ENCODE data around the gene HSF2BP.
A peak's percentile ranks its signal among the peaks of the same experiment; 100 is the strongest.
"Not testable (repeated sequence)": the region's sequence is repeated elsewhere in the genome, so short reads cannot be mapped to it uniquely, and the experiment has no call there.

HSF2BP gene

DNA sequence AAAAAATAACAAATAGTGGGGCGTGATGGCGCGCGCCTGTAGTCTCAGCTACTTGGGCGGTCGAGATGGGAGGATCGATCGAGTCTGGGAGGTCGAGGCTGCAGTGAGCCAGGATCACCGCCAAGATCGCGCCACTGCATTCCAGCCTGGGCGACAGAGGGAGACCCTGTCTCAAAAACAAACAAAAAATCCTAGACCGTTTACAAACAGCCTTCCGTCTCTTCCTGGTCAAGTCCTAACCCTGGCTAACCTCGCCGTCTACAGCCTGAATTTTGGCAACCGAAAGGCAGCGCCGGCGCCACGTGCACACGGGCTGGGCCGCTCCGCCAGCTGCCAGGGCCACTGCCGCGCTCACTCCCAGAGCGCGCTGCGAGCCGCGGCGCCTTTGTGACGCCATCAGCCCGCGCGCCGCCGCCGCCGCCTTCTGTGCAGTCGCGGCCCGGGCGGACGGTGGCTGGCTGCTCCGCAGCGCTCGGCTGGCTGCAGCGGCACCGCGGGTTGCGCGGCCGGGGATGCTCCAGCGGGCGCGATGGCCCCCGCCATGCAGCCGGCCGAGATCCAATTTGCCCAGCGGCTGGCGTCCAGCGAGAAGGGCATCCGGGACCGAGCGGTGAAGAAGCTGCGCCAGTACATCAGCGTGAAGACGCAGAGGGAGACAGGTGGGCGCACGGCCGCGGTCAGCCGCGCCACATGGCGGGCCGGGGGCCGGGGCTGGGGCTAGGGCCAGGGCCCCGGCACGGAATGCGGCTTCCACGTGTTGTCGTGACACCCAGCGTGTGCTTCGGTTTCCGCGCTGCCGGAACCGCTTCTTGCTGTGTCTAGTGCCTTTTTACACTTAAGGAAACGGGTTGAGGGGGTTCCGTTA is at the start of gene HSF2BP, which contains the start of gene RRP1B:
Gene HSF2BP, minus strand, starts transcription at position 353 of the 865 bp plus-strand sequence. CDS start 1,392 bp downstream, outside the sequence.
Gene RRP1B, plus strand, starts transcription at position 425 of the 865 bp plus-strand sequence. Its CDS starts 105 bp downstream, at position 530.
- DNase-seq (ENCODE audit: low spot score), result peak; percentile 91

DNA sequence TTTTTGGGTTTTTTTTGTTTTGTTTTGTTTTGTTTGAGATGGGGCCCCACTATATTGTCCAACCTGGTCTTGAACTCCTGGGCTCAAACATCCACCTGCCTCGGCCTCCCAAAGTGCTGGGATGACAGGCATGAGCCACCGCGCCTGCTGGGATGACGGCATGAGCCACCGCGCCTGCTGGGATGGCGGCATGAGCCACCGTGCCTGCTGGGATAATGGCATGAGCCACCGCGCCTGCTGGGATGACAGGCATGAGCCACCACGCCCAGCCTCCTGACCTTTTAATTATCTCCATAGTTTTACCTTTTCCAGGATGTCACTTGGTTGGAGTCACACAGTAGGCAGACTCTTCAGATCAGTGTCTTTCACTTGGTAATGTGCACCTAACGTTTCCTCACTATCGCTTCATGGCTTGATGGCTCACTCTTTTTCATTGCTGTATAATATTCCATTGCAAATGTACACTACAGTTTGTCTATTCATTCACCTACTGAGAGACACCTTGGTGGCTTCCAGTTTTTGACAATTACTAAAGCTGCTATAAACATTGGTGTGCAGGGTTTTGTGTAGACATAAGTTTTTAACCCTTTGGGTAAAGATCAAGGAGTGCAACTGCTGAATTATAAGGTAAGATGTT is 49.6 kb upstream of the HSF2BP start:
- no peak for DNase-seq (ENCODE audit: low spot score)

- no peak for DNase-seq (ENCODE audit: low spot score)
Observed at GRCh38 chr21:43707462-43707861, 48.2 kb upstream of the HSF2BP start.

DNA sequence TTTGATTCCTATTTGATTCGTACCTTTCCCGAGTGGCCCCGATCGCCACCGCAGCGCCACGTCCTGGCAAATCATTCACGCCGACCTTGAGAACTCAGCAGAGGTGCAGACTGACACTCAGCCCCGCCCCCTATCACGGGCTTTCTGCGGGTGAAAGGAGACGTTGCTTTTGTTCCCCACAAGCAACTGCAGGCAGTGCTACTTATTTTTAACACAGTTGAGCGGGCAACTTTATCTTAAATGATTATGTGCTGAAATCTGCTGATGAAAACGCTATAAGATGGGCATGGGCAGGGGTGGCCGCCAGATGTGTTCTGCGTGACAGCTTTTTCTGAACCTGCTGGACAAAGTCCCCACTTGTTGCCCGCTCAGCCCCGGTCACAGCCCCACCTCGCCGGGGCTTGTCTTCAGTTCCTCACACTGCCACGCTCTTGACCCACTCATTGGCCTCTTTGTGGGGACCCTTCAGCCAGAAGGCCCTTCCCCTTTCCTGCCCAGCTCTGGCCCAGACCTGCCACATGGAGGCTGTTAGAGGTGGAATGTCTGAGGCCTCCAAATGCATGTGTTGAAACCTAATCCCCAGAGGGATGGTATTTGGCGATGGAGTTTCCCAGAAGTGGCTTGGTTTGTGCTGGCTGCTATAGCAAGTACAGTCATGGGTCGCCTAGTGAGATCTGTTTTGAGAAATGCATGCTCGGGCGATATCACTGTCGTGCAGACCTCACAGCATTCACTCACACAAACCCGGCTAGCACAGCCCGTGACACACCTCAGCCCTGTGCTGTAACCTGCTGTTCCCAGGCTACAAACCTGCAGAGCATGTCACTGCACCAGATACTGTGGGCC is 44.0 kb upstream of the HSF2BP start:
- no peak for DNase-seq (ENCODE audit: low spot score)

DNA sequence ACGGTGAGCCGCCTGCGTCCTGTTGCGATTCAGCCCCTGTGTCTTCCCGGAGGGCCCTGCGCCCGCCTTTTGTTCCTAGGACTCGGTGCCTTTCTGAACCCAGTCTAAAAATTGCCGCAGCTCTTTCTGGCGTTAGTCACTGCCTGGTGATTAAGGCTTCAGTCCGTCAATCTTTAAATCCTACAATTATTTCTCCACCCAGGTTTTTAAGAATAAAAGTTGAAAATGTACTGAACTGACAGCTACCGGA is 43.4 kb upstream of the HSF2BP start:
- no peak for DNase-seq (ENCODE audit: low spot score)

GRCh38 chr21:43701936-43702784 is 42.9 kb upstream of the HSF2BP start:
- DNase-seq (ENCODE audit: low spot score), result no peak

DNA sequence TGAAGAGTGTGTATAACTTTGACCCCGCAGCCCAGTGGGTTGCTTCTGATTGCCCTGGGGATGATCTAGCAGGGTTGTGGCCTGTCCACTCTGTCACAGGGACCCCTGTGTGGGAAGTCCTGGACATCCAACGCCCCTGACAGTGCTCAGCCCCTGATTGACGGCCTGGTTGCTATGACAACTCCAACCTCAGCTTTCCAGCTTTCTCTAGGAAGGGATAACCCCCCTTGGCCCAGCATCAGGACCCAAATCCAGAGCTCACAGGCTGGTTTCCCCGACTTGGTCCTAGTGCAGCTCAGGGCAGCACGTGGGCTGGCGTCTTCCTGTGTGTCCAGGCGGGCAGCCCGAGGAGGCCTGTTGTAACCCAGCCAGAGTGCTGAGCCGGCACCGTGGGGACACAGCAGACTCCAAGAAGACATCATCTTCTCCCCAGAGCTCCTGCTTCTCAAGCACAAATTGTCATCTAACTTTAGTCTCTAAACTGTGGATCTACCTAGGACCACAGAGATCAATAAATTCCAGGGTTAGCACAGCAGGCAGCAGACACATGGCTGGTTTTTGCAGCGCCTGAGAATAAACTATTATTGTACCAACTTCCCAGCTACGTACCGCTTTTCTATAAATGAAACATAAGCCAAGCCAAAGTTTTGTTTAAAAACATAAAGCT is 40.8 kb upstream of the HSF2BP start:
- no peak for DNase-seq (ENCODE audit: low spot score)

GRCh38 chr21:43699492-43699777 is 40.1 kb upstream of the HSF2BP start:
- DNase-seq (ENCODE audit: low spot score), result not testable (repeated sequence)

DNA sequence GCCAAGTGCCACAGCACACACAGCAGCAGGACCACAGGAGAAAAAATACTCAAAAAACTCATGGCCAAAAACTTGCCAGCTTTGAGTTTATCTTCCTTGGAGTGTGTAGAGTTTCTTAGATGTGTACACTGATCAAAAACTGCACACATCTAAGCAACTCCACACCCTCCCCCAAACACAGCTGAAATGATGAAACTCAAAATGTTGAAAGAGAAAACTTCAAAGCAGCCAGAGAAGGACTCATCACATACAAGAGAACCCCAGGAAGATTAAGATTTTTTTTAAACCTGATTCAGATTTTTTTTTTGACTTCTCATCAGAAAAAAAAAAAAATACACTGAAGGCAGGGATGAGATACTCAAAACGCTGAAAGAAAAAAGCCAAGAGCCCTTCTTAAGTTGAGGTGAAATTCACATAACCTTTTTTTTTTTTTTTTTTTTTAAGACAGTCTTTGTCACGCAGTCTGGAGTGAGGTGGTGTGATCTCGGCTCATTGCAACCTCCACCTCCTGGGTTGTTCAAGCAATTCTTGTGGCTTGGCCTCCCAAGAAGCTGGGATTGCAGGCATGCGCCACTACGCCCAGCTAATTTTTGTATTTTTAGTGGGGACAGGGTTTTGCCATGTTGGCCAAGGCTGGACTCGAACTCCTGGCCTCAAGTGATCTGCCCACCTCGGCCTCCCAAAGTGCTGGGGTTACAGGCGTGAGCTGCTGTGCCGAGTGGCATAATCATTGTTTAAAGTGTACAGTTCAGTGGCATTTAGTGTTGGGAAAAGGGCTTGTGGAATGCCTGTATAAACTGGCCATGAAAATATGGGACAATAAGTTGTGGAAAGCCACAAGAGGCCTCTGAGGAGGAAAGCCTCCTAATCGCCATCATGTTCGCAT is 38.7 kb upstream of the HSF2BP start:
- no peak for DNase-seq (ENCODE audit: low spot score)

DNA sequence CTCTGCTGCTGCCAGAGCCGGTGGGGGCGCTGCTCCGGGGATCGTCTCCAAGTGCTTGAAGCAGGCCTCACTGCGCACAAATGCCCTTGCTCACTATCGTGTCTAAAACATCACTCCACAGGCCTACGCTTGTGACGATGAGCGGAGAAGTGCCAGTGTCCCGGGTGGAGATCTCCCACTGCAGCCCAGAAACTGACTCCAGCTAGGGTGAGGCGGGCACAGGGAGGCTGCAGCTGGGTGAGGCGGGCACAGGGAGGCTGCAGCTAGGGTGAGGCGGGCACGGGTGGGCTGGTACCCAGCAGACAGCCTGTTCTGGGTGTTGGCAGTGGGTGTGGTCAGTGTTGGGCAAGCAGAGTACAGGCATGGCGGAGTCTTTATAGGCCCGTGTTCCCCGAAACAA is 36.9 kb upstream of the HSF2BP start:
- DNase-seq (ENCODE audit: low spot score), result no peak

- DNase-seq (ENCODE audit: low spot score), result no peak
Observed at GRCh38 chr21:43694437-43695079, 35.3 kb upstream of the HSF2BP start.

DNA sequence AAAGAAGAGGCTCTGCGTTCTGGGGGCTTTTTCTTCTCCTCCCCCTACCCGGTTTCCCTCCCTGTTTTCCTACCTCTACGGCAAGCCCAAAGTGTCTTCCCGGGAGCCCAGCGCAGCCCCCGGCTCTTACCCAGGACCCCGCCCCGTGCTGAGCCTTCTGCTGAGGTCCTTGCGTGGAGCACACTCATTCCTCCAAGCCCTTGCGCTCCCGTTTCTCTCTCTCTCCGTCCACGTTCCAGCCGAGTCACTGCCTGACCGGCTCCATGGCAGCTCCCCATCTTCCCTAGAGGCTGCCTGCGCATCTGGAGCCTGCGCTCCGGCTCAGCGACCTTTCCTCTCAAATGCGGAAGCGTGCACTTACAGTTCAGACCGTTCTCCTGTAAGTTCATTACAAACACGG is 34.7 kb upstream of the HSF2BP start:
- no peak for DNase-seq (ENCODE audit: low spot score)

DNA sequence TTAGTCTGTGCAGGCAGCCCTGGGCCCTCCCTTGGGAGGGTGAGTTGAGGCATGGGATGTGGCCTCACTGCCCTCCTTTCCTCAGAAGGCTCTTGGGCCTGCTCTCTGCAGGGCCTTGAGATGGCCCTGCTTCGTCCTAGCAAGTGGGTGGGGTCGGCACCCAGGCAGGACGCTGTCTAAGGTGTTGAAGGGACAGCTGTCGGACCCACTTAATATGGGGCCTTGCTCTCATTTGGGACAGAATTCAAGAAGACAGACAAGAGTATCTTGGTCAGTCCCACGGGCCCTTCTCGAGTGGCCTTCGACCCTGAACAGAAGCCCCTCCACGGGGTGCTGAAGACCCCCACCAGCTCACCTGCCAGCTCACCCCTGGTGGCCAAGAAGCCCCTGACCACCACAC is 33.7 kb upstream of the HSF2BP start:
- DNase-seq (ENCODE audit: low spot score), result no peak

DNA sequence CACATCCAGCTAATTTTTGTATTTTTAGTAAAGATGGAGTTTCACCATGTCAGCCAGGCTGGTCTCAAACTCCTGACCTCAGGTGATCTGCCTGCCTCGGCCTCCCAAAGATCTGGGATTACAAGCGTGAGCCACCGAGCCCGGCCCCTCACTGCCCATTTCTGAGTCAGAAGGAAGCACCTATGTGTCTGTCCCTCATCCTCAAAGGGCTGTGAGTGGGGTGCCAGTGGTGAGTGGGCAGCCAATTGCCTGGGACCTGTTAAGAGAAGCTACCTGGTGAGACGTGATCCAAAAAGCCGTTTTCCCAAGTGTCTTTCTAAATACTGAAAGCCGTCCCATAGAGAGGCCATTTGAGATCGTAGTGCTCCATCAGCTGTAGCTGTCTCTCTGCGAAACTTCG is 32.5 kb upstream of the HSF2BP start:
- DNase-seq (ENCODE audit: low spot score), result no peak

DNA sequence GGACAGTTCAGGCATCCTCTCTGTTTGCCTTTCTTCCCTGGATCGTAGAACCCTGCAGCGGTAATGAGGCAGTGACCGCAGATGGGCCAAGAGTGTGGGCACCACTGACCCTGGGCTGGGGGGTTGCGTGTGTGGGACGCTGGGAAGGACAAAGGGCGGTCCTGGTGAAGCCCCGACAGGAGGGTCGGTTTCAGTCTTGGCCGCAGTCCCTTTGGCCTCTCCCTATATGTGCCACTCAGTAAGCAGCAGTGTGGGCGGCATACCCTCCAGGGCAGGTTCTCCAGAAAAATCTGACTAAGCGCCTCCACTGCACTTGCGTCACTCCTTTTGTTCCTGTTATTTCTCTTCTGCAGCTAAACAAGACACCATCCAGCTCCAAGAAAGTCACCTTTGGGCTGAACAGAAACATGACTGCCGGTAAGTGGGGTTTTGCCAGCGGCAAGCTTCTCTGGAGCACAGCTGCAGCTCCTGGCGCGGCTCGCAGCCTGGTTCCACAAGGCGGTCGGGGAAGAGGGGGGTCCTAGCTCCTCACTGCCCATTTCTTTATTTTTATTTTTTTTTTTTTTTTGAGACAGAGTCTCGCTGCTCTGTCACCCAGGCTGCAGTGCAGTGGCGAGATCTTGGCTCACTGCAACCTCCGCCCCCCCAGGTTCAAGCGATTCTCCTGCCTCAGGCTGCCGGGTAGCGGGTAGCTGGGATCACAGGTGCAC is 32.0 kb upstream of the HSF2BP start:
- no peak for DNase-seq (ENCODE audit: low spot score)

DNA sequence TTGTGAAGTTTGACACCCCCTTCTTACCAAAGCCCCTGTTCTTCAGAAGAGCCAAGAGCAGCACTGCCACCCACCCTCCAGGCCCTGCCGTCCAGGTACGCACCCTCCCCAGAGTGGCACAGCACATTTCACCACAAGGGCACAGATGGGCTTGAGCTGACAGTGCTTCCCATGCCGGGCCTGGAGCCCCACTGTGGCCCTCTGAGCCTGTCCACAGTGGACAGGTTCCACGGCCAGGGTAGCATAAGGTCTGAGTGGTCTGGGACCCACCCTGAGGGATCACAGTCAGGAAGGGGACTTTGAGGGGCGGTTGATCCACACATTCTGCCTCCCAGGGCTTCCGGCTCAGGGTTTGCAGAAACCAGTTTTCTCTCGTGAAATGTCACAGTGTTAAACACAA is 31.1 kb upstream of the HSF2BP start:
- no peak for DNase-seq (ENCODE audit: low spot score)

GRCh38 chr21:43689556-43690337 is 30.5 kb upstream of the HSF2BP start:
- DNase-seq (ENCODE audit: low spot score), result no peak

DNA sequence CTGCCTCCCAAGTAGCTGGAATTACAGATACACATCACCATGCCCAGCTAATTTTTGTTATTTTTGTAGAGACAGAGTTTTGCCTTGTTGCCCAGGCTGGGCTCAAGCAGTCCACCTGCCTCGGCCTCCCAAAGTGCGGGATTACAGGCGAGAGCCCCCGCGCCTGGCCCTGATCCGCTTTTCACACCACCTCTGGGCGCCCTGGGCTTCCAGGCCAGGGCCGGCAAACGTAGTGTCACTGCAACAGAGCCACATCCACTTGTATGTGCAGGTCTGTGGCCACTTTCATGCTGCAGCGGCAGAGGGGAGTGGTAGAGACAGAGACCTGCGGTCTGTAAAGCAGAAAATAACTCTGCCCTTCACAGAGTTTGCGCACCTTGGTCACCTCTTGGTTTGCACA is 29.6 kb upstream of the HSF2BP start:
- no peak for DNase-seq (ENCODE audit: low spot score)

Measured in LoVo (cell line).